Testis (tissue), 3 donors: ENCODE results near the gene DPF1. TPM values are rescaled to one million over a fixed set of nuclear protein-coding genes. Genes with fewer than 3 reads are reported as not detected.

ENCODE experiments used
- DNase-seq: peaks from one replicate; pipeline ENCODE4 v3.0.0-alpha.2; 2019
- H3K27ac ChIP-seq, 2 donors: fragments of 200-600 bp; sonication (generic); one replicate each; pipeline ENCODE4 v1.5.1; 2019
- H3K27me3 ChIP-seq: fragments of 200-600 bp; sonication (generic); one replicate; pipeline ENCODE4 v1.5.1; 2019
- H3K36me3 ChIP-seq: fragments of 200-600 bp; sonication (generic); one replicate; pipeline ENCODE4 v1.5.1; 2017; ENCODE audit warnings: low read depth; ENCODE audit errors: missing control alignments
- H3K4me1 ChIP-seq: fragments of 200-600 bp; sonication (generic); one replicate; pipeline ENCODE4 v1.5.1; 2019
- H3K4me3 ChIP-seq, 2 donors: fragments of 200-600 bp; sonication (generic); one replicate each; pipeline ENCODE4 v1.5.1; 2017 to 2019
- H3K9me3 ChIP-seq: fragments of 200-600 bp; sonication (generic); one replicate; pipeline ENCODE4 v1.5.1; 2017
- CTCF ChIP-seq, 3 experiments: fragments of 450-650 bp in 2 of 3; fragments of 200-600 bp in 1 of 3; sonication (generic) in 1 of 3; IDR thresholded peaks; one replicate each; pipeline ENCODE4 v1.5.1; 2016 to 2019; ENCODE audit warnings: antibody characterized with exemption in 3 of 3, mild to moderate bottlenecking in 2 of 3, moderate library complexity in 1 of 3
- POLR2A ChIP-seq: fragments of 450-650 bp; IDR thresholded peaks from one replicate; pipeline ENCODE4 v1.6.1; 2017; ENCODE audit warnings: antibody characterized with exemption, mild to moderate bottlenecking, moderate library complexity
- WGBS, 2 donors: methylation state at CpG; one replicate each; pipeline ENCODE4 v1.1.5; 2018; 5-methylcytosine and 5-hydroxymethylcytosine counted together
- intact Hi-C: fragments of 100-400 bp; cut with DNase I; formaldehyde crosslinking; loops from one replicate; pipeline ENCODE4 v1.15.1; 2023; ENCODE audit warnings: low total_unique reads
- polyA plus RNA-seq: library from polyadenylated mRNA; stranded (reverse); fragments of 350-450 nt; fragmentation: Illumina TruSeq; extraction: RNeasy Lipid Tissue Mini Kit (QIAGEN cat#74804); gene quantifications from one replicate; pipeline ENCODE4 v1.2.3, GENCODE V29; 2014; ENCODE audit warnings: low read depth, low replicate concordance; ENCODE audit not compliant: insufficient read depth
- total RNA-seq, 2 donors: library from RNA; depleted of rRNA; stranded (reverse); fragments of >200 nt; gene quantifications; one replicate each; pipeline ENCODE4 v1.2.3, GENCODE V29; 2016

DPF1 gene
- total and polyA plus RNA-seq, 3 donors from 2014 or later, result 3.6 to 6.4 (median 4.7) TPM

GRCh38 chr19:38223617-38224013, 407 bp downstream of the DPF1 start:
- intact Hi-C loops, result no loop called here
- TF ChIP-seq CTCF (IDR thresholded peaks at IDR 0.05) (no peak), POLR2A (no peak)
- H3K9me3 ChIP-seq, result no peaks in the 10 kb centered on the region
- no peak for DNase-seq
- H3K27ac ChIP-seq, result no peak overlapping the region
- H3K36me3 ChIP-seq, result no peaks in the 10 kb centered on the region
- WGBS, 2 donors, result 9 to 10% methylated on average over 9 to 12 of the region's 13 CpGs
- H3K4me1 ChIP-seq, result peaks cover 9% of the 10 kb centered on the region
- H3K27me3 ChIP-seq, result peaks cover 4% of the 10 kb centered on the region
- peak overlapping the region; percentile 47 to 61 for H3K4me3 ChIP-seq

GRCh38 chr19:38223119-38223523, 901 bp downstream of the DPF1 start:
- Histone ChIP-seq H3K4me3 (no peak overlapping the region), H3K9me3 (no peaks in the 10 kb centered on the region), H3K27ac (no peak overlapping the region), H3K36me3 (no peaks in the 10 kb centered on the region), H3K27me3 (no peaks in the 10 kb centered on the region), H3K4me1 (peaks cover 4% of the 10 kb centered on the region)
- no peak for DNase-seq
- WGBS, 2 donors, result 72 to 86% methylated on average over 3 of the region's 3 CpGs
- no peak for TF ChIP-seq CTCF (IDR thresholded peaks at IDR 0.05)
- TF ChIP-seq POLR2A, result no peak
- intact Hi-C loops, result no loop called here

GRCh38 chr19:38221919-38222830, 1.8 kb downstream of the DPF1 start:
- DNase-seq, result no peak
- 65 to 75% methylated on average over 32 to 64 of the region's 64 CpGs for WGBS, 2 donors
- TF ChIP-seq CTCF (IDR thresholded peaks at IDR 0.05) (no peak), POLR2A (no peak)
- intact Hi-C loops, result no loop called here
- H3K4me3 ChIP-seq, result peak overlapping the region in 1 of 2 donors; percentile 20
- H3K36me3 ChIP-seq, result no peaks in the 10 kb centered on the region
- H3K4me1 ChIP-seq, result peaks cover 3% of the 10 kb centered on the region
- H3K27ac ChIP-seq, result no peak overlapping the region
- no peaks in the 10 kb centered on the region for H3K27me3 ChIP-seq
- no peaks in the 10 kb centered on the region for H3K9me3 ChIP-seq

GRCh38 chr19:38221421-38221820, 2.6 kb downstream of the DPF1 start:
- Histone ChIP-seq H3K4me1 (peaks cover 3% of the 10 kb centered on the region), H3K27me3 (no peaks in the 10 kb centered on the region), H3K4me3 (no peak overlapping the region), H3K9me3 (no peaks in the 10 kb centered on the region), H3K27ac (no peak overlapping the region), H3K36me3 (no peaks in the 10 kb centered on the region)
- intact Hi-C loops, result no loop called here
- no peak for TF ChIP-seq POLR2A
- TF ChIP-seq CTCF (IDR thresholded peaks at IDR 0.05), result no peak
- no peak for DNase-seq
- WGBS, 2 donors, result 92 to 95% methylated on average over 5 to 6 of the region's 6 CpGs
